ENCODE data around the gene MAMDC4.

GRCh38 chr9:136881691-136882108, 29.6 kb downstream of the MAMDC4 start:
- TF ChIP-seq CTCF (IDR thresholded peaks at IDR 0.05) (no peak), POLR2A (IDR thresholded peaks at IDR 0.05) (no peak)

Measured in prostate gland (tissue), 2 donors.